ENCODE measurements around the gene DRG2. TPM values are rescaled to one million over a fixed set of nuclear protein-coding genes. Genes with fewer than 3 reads are reported as not detected.
A peak's percentile ranks its signal among the peaks of the same experiment; 100 is the strongest.

DRG2 gene
- polyA plus RNA-seq, 2 of the 4 experiments (the other 2 are of a cell fraction) = 41.9 to 48.3 TPM

DNA sequence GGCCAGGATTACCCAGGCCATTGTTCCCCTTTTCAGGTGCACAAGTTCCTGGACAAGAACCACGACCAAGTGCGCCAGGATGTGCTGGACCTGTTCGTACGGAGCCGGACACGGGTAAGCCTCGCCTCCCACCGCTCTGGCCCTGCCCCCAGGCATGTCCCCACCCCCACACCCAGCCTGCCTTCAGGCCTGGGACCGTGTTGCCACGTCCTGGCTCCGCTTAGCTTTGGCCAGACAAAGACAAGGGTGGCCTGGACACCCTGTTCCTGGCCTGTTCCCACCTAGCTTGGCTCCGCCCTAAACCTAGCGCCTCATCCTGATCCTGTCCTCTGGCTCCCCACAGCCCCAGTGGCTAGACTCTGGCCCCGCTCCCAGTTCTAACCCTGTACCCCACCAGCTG is 51.8 kb downstream of the DRG2 start:
- no peaks in the 10 kb centered on the region for H3K9me3 ChIP-seq
- no peak overlapping the region for H3K4me2 ChIP-seq
- DNase-seq (ENCODE audit: low read depth in 1 of 2, low spot score in 1 of 2) (no peak), FAIRE-seq (no peak), ATAC-seq (peak in 1 of 2 experiments; percentile 3; a peak in 3 of 6 replicates)
- WGBS (ENCODE audit: missing lambda C conversion rate) = 85% methylated on average over 14 of the region's 14 CpGs
- no peak overlapping the region for H3K4me3 ChIP-seq
- no peak for TF ChIP-seq MAZ (IDR thresholded peaks at IDR 0.05; ENCODE audit: borderline replicate concordance, low read depth, low read length)
- TF ChIP-seq NPAS2 (CRISPR knock-in tag; IDR thresholded peaks at IDR 0.05; ENCODE audit: borderline replicate concordance) = no peak
- TF ChIP-seq GATA3 (IDR thresholded peaks at IDR 0.05; ENCODE audit: borderline replicate concordance) = no peak
- TF ChIP-seq CBX8 (IDR thresholded peaks at IDR 0.05) = no peak
- TF ChIP-seq ZC3H11A (IDR thresholded peaks at IDR 0.05) = no peak
- TF ChIP-seq HOXB13 (CRISPR knock-in tag; IDR thresholded peaks at IDR 0.05; ENCODE audit: low read depth) = no peak
- TF ChIP-seq, protein P1, sequence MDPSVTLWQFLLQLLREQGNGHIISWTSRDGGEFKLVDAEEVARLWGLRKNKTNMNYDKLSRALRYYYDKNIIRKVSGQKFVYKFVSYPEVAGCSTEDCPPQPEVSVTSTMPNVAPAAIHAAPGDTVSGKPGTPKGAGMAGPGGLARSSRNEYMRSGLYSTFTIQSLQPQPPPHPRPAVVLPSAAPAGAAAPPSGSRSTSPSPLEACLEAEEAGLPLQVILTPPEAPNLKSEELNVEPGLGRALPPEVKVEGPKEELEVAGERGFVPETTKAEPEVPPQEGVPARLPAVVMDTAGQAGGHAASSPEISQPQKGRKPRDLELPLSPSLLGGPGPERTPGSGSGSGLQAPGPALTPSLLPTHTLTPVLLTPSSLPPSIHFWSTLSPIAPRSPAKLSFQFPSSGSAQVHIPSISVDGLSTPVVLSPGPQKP (IDR thresholded peaks at IDR 0.05; ENCODE audit: low read depth, low read length) = no peak
- TF ChIP-seq PHF8 (IDR thresholded peaks at IDR 0.05; ENCODE audit: borderline replicate concordance, low read depth) = no peak
- ChIA-PET CTCF (interaction anchor here (1.3 to 6.5 kb wide), 9 partner anchors 12 to 79 kb away, joined by 3 to 67 read pairs (median 8); partner anchors contain the start of gene ALKBH5), POLR2A (no interaction called here)
- H3K4me1 ChIP-seq = no peaks in the 10 kb centered on the region
- no peak overlapping the region; a peak in 1 of 6 replicates for H3K27ac ChIP-seq

GRCh38 chr17:18139949-18140348 is 52.2 kb downstream of the DRG2 start:
- ChIA-PET CTCF (interaction anchor here (0.9 to 6.5 kb wide), 12 partner anchors 12 to 78 kb away, joined by 3 to 67 read pairs (median 4); partner anchors contain the start of gene ALKBH5), POLR2A (no interaction called here)
- no peaks in the 10 kb centered on the region for H3K9me3 ChIP-seq
- H3K4me1 ChIP-seq = no peaks in the 10 kb centered on the region
- ATAC-seq (peak; percentile 41 to 72; a peak in 5 of 6 replicates), DNase-seq (ENCODE audit: low read depth in 1 of 2, low spot score in 1 of 2) (peak; percentile 41 to 57), FAIRE-seq (no peak)
- no peak overlapping the region; a peak in 1 of 6 replicates for H3K27ac ChIP-seq
- H3K4me2 ChIP-seq = no peak overlapping the region
- TF ChIP-seq EHMT2 (IDR thresholded peaks at IDR 0.05; ENCODE audit: low read depth) = no peak
- TF ChIP-seq RNF2 (IDR thresholded peaks at IDR 0.05; ENCODE audit: borderline replicate concordance, low read depth) = no peak
- TF ChIP-seq, protein P2, sequence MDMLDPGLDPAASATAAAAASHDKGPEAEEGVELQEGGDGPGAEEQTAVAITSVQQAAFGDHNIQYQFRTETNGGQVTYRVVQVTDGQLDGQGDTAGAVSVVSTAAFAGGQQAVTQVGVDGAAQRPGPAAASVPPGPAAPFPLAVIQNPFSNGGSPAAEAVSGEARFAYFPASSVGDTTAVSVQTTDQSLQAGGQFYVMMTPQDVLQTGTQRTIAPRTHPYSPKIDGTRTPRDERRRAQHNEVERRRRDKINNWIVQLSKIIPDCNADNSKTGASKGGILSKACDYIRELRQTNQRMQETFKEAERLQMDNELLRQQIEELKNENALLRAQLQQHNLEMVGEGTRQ (IDR thresholded peaks at IDR 0.05) = no peak
- peak; percentile 26; the same call in 2 of the 3 replicates for TF ChIP-seq CTCF (IDR thresholded peaks at IDR 0.05)
- no peak for TF ChIP-seq MAFK (IDR thresholded peaks at IDR 0.05; ENCODE audit: partially characterized antibody)
- peak in 1 of 2 experiments; percentile 23; a peak in 1 of 5 replicates for TF ChIP-seq RAD21 (conservative IDR thresholded peaks at IDR 0.05 in 1 of 2, IDR thresholded peaks at IDR 0.05 in 1 of 2)
- no peak for TF ChIP-seq ZNF302 (CRISPR knock-in tag; IDR thresholded peaks at IDR 0.05)
- TF ChIP-seq TFCP2L1 (CRISPR knock-in tag; IDR thresholded peaks at IDR 0.05) = no peak
- no peak for TF ChIP-seq NPAS2 (CRISPR knock-in tag; IDR thresholded peaks at IDR 0.05; ENCODE audit: borderline replicate concordance)
- no peak for TF ChIP-seq RCOR1 (IDR thresholded peaks at IDR 0.05; ENCODE audit: low read depth, low read length)
- no peak overlapping the region for H3K4me3 ChIP-seq
- WGBS (ENCODE audit: missing lambda C conversion rate) = 57% methylated on average over 3 of the region's 3 CpGs

DNA sequence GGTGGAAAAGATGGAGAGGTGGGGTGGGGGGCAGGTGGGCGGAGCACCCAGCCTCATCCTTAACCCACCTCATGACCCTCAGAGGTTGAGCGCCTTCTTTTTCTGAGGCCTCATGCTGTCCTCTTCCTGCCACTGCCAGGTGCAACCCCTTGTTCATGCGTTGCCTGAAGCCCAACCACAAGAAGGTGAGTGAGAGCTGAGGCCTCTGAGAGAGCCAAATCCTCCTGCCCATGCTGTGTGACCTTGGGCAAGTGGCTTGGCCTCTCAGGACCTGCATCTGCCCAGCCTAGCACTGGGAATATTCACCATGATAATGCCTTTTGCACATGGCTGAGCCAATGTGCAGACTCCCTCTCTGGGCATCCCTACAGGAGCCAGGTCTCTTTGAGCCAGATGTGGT is 52.9 kb downstream of the DRG2 start:
- Histone ChIP-seq H3K4me3 (no peak overlapping the region), H3K4me2 (no peak overlapping the region), H3K27ac (no peak overlapping the region; a peak in 1 of 6 replicates), H3K4me1 (no peaks in the 10 kb centered on the region), H3K9me3 (no peaks in the 10 kb centered on the region)
- ChIA-PET CTCF (interaction anchor here (0.6 to 6.5 kb wide), 16 partner anchors 11 to 114 kb away, joined by 3 to 67 read pairs (median 4); partner anchors contain the start of gene ALKBH5), POLR2A (no interaction called here)
- ATAC-seq (peak in 1 of 2 experiments; percentile 3; a peak in 3 of 6 replicates), FAIRE-seq (no peak), DNase-seq (ENCODE audit: low read depth in 1 of 2, low spot score in 1 of 2) (no peak)
- 75% methylated on average over 3 of the region's 3 CpGs for WGBS (ENCODE audit: missing lambda C conversion rate)
- TF ChIP-seq MAFK (IDR thresholded peaks at IDR 0.05; ENCODE audit: partially characterized antibody) (no peak), JUN (IDR thresholded peaks at IDR 0.05) (no peak), MYC (IDR thresholded peaks at IDR 0.05; ENCODE audit: borderline replicate concordance, low read length) (no peak), SMC3 (IDR thresholded peaks at IDR 0.05) (no peak), PBX3 (IDR thresholded peaks at IDR 0.05) (no peak), CHD2 (IDR thresholded peaks at IDR 0.05; ENCODE audit: low read length, partially characterized antibody) (no peak), NFE2L2 (conservative IDR thresholded peaks at IDR 0.05; ENCODE audit: low read length) (no peak), MAZ (IDR thresholded peaks at IDR 0.05; ENCODE audit: borderline replicate concordance, low read depth, low read length) (no peak), HDAC2 (IDR thresholded peaks at IDR 0.05) (no peak)
- TF ChIP-seq, protein P3, sequence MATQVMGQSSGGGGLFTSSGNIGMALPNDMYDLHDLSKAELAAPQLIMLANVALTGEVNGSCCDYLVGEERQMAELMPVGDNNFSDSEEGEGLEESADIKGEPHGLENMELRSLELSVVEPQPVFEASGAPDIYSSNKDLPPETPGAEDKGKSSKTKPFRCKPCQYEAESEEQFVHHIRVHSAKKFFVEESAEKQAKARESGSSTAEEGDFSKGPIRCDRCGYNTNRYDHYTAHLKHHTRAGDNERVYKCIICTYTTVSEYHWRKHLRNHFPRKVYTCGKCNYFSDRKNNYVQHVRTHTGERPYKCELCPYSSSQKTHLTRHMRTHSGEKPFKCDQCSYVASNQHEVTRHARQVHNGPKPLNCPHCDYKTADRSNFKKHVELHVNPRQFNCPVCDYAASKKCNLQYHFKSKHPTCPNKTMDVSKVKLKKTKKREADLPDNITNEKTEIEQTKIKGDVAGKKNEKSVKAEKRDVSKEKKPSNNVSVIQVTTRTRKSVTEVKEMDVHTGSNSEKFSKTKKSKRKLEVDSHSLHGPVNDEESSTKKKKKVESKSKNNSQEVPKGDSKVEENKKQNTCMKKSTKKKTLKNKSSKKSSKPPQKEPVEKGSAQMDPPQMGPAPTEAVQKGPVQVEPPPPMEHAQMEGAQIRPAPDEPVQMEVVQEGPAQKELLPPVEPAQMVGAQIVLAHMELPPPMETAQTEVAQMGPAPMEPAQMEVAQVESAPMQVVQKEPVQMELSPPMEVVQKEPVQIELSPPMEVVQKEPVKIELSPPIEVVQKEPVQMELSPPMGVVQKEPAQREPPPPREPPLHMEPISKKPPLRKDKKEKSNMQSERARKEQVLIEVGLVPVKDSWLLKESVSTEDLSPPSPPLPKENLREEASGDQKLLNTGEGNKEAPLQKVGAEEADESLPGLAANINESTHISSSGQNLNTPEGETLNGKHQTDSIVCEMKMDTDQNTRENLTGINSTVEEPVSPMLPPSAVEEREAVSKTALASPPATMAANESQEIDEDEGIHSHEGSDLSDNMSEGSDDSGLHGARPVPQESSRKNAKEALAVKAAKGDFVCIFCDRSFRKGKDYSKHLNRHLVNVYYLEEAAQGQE (IDR thresholded peaks at IDR 0.05) = no peak
